H1 (cell line): ENCODE results near the gene ODF2L. TPM values are rescaled to one million over a fixed set of nuclear protein-coding genes. Genes with fewer than 3 reads are reported as not detected.

Source experiments
- BACH1 ChIP-seq: IDR thresholded peaks from 2 replicates; pipeline ENCODE4 v1.6.1; 2012; ENCODE audit warnings: low read length, improper control_type of control experiment
- CHD7 ChIP-seq: fragments of 300-600 bp; sonication (generic); IDR thresholded peaks from 2 replicates; pipeline ENCODE4 v1.7.1; 2012; ENCODE audit warnings: low read length, moderate library complexity, mild to moderate bottlenecking, inconsistent platforms; ENCODE audit not compliant: insufficient replicate concordance
- E2F6 ChIP-seq: IDR thresholded peaks from 2 replicates; pipeline ENCODE4 v1.6.1; 2012; ENCODE audit warnings: inconsistent platforms
- FOSL1 ChIP-seq: IDR thresholded peaks from 2 replicates; pipeline ENCODE4 v1.6.1; 2011; ENCODE audit warnings: mild to moderate bottlenecking, low read depth, low read length, moderate library complexity; ENCODE audit not compliant: insufficient read depth
- GTF2F1 ChIP-seq: IDR thresholded peaks from 2 replicates; pipeline ENCODE4 v1.6.1; 2012; ENCODE audit warnings: low read depth, low read length, improper control_type of control experiment, borderline replicate concordance
- RAD21 ChIP-seq, 2 experiments: IDR thresholded peaks in 1 of 2; conservative IDR thresholded peaks in 1 of 2; 2 replicates each; pipeline ENCODE4 v1.6.1; 2011; ENCODE audit warnings: low read depth in 2 of 2, low read length in 2 of 2, improper control_type of control experiment in 1 of 2, inconsistent platforms in 1 of 2, mild to moderate bottlenecking in 1 of 2, moderate library complexity in 1 of 2
- RFX5 ChIP-seq: IDR thresholded peaks from 2 replicates; pipeline ENCODE4 v1.6.1; 2011; ENCODE audit warnings: low read depth, low read length, improper control_type of control experiment, borderline replicate concordance
- SIN3A ChIP-seq, 2 experiments: IDR thresholded peaks in 1 of 2; conservative IDR thresholded peaks in 1 of 2; 2 replicates each; pipeline ENCODE4 v1.6.1; 2011 to 2012; ENCODE audit warnings: low read length in 2 of 2, improper control_type of control experiment in 1 of 2, low read depth in 1 of 2, mild to moderate bottlenecking in 1 of 2
- SP4 ChIP-seq: IDR thresholded peaks from 2 replicates; pipeline ENCODE4 v1.6.1; 2012; ENCODE audit warnings: low read length, inconsistent platforms
- TAF1 ChIP-seq: IDR thresholded peaks from 2 replicates; pipeline ENCODE4 v1.6.1; 2011; ENCODE audit warnings: mild to moderate bottlenecking, low read depth, low read length
- TBP ChIP-seq: IDR thresholded peaks from 2 replicates; pipeline ENCODE4 v1.6.1; 2011; ENCODE audit warnings: low read depth, low read length, improper control_type of control experiment
- polyA plus RNA-seq, 7 experiments: library from polyadenylated mRNA; depleted of rRNA in 3 of 7; stranded (reverse) in 5 of 7; unstranded in 2 of 7; fragments of >200 nt in 5 of 7; fragments of 200-250 nt in 2 of 7; gene quantifications; 1 replicate in 5 of 7; 2 replicates in 1 of 7; 4 replicates in 1 of 7; pipeline versions ENCODE4 v1.2.1 to v1.2.3, GENCODE V29; 2011 to 2013; ENCODE audit warnings: missing spikeins in 2 of 7, mixed read lengths in 2 of 7
- total RNA-seq: library from RNA; stranded (reverse); fragmentation: NEBNext Ultra II Directional; extraction: Animal tissue kit (Norgen Biotek cat#: 25700); gene quantifications from 2 replicates; pipeline ENCODE4 v1.2.1, GENCODE V29; 2021

ODF2L gene
- total and polyA plus RNA-seq, 2 of the 8 experiments (the other 6 are each of a cell fraction or from before 2014, with no cell fraction given) = 3.2 to 27.1 TPM

DNA sequence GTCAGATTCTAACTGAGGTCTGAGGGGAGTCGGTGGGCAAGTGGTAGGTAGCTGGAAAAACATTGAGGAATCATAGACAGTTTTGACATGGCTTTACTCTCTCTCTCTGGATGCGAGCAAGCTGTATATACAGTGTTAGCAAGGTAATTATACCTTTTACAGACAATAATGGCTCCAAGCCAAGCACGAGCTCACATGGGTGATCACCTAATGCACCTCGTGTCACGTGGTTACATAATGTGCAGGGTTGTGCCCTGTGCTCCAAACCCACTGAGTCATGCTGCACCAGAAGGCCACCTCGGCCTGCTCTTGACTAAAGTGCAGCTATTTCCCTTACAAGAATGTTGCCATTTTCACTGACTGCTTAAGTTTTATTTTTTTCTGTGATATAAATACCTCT, 20.2 kb upstream of the ODF2L start (continued):
- TF ChIP-seq CHD7 = no peak
- TF ChIP-seq BACH1 = no peak
- TF ChIP-seq TAF1 = no peak
- no peak for TF ChIP-seq RFX5
- TF ChIP-seq SP4 = no peak
- no peak for TF ChIP-seq RAD21 (IDR thresholded peaks at IDR 0.05 in 1 of 2, conservative IDR thresholded peaks at IDR 0.05 in 1 of 2; ENCODE audit: low read depth in 2 of 2, low read length in 2 of 2)
- no peak for TF ChIP-seq FOSL1
- TF ChIP-seq SIN3A (conservative IDR thresholded peaks at IDR 0.05 in 1 of 2, IDR thresholded peaks at IDR 0.05 in 1 of 2; ENCODE audit: low read depth in 1 of 2, low read length in 2 of 2) = no peak
- no peak for TF ChIP-seq TBP
- TF ChIP-seq E2F6 = no peak
- TF ChIP-seq GTF2F1 = no peak
